ENCODE measurements around the gene ZDHHC3.

The ZDHHC3 gene

DNA sequence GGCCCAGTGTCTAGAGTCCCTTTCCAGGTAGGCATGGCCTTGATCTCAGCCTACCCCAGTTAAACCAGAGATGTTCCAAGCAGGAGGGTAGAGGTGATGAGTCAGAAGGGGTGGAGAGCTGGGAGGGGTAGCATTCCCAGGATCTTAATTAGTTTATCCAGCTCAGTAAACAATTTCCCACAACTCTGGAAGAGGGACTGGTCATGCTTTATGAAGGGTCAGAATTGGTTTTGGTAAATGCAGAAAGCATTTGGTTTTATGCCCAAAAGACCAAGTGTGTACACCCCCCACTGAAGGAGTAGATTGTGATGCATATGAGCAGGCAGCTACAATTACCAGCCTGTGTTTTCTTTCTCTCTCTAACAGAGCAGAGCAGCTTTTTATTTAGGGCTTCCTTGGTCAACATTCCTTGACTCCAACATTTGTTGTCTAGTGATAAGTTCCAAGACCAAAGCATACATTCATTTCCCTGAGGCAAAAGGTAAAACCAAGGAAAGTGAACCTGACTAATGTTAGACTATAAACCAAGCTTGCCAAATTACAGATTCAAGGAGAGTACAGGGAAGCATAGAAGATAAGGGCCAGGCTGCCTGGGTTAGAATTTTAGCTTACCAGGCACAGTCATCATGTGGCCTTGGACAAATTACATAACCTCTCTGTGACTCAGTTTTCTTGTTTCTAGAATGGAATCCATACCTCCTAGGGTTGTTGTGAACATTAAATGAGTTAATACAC is 17.7 kb upstream of the ZDHHC3 start:
- no peak overlapping the region for H3K9ac ChIP-seq (ENCODE audit: low read length)
- H3K79me2 ChIP-seq (ENCODE audit: control insufficient read depth, insufficient read depth, low read length): peaks cover 9% of the 10 kb centered on the region
- no peak overlapping the region for H2BK120ac ChIP-seq (ENCODE audit: low read depth, low read length)
- H3K79me1 ChIP-seq (ENCODE audit: low read length): peaks cover 25% of the 10 kb centered on the region
- no peak overlapping the region for H3K4ac ChIP-seq (ENCODE audit: low read depth, low read length)
- H3K27me3 ChIP-seq (ENCODE audit: insufficient read depth, low read length, poor library complexity): no peaks in the 10 kb centered on the region
- H3K56ac ChIP-seq (ENCODE audit: low read length): no peak overlapping the region
- no peak overlapping the region for H3K23ac ChIP-seq (ENCODE audit: low read length)
- H3K27ac ChIP-seq (ENCODE audit: low read depth, low read length): no peak overlapping the region
- no peak overlapping the region for H3K4me2 ChIP-seq (ENCODE audit: low read length)
- no peak overlapping the region for H4K8ac ChIP-seq (ENCODE audit: low read depth, low read length)
- peaks cover 6% of the 10 kb centered on the region for H3K36me3 ChIP-seq (ENCODE audit: control insufficient read depth, insufficient read depth, low read length)
- peaks cover 10% of the 10 kb centered on the region for H3K4me1 ChIP-seq (ENCODE audit: control insufficient read depth, low read depth, low read length)
- no peak overlapping the region for H3K18ac ChIP-seq (ENCODE audit: low read length)
- peak; percentile 51 for DNase-seq
- H2AK5ac ChIP-seq (ENCODE audit: low read length): no peak overlapping the region
- H3K4me3 ChIP-seq (ENCODE audit: low read length): no peak overlapping the region
- H2BK15ac ChIP-seq (replicated peaks; ENCODE audit: low read depth): no peak overlapping the region
- peak overlapping the region; percentile 28 for H4K5ac ChIP-seq (ENCODE audit: low read length)
- H2BK5ac ChIP-seq (ENCODE audit: low read length): no peak overlapping the region

DNA sequence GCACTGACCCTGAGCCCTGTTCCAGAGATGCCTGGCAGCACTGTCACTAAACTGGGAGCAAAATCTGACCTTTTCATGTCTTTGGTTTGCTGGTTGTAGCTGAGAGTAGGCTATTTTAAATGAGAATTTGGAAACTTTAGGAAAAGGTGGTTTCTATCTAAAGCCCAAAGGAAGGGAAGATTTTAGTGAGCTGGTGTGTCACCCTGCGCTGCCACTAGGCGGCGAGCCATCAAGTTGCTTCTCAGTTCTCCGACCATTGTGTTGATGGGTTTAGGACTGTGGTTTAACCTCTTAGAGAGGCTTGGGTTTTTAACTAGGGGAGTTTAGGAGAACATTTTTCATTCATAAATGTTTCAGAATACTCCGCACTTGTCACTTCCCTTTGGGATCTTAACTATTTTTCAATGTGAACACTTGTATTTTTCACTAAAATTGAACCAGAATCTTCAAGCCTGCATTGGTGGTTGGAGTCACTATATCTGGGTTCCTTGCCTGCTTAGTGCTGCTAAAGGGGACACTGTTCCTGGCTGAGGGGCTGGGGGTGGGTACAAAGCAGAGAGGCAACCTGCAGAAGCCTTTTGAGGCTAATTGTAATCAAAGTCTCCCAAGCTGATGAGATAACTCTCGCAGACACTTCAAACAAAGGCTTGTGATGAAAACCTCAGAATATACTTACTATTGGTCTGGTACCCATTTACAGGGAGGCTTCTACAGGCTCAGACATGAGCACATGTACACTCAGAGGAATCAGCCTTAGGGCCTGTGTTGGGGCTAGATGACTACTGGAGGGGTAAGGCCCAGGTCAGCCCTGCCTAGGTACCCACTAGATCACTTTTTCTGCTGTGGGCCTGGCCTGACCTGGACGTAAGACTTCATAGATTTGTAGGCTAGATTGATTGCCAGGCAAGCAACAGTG is 16.8 kb upstream of the ZDHHC3 start:
- no peak overlapping the region for H3K27ac ChIP-seq (ENCODE audit: low read depth, low read length)
- WGBS (ENCODE audit: extremely low coverage, insufficient coverage, low lambda C conversion rate): no CpG with 5 or more reads among the region's 7 CpGs

DNA sequence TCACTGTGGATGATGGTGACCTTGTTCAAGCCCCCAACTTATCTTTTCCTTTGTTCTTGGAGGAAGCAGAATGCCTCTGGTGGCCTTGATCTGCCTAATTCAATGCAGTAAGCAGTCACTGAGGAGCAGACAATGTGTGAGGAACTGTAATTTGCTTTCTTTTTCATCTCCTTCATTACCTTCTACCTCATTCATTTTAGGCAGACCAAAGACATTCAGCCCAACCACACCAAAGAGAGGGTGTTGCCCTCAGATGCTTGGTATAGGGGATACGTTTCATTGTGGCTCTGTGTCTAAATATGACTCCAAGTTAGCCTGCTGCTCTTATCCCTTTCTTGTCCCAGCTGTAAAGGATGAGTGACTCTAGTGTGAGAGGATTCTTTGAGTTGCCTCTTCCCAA is 15.4 kb upstream of the ZDHHC3 start:
- Histone ChIP-seq H3K36me3 (ENCODE audit: control insufficient read depth, insufficient read depth, low read length) (peaks cover 6% of the 10 kb centered on the region), H2BK15ac (replicated peaks; ENCODE audit: low read depth) (no peak overlapping the region), H3K79me1 (ENCODE audit: low read length) (peaks cover 25% of the 10 kb centered on the region), H3K27ac (ENCODE audit: low read depth, low read length) (no peak overlapping the region), H2BK5ac (ENCODE audit: low read length) (no peak overlapping the region), H4K8ac (ENCODE audit: low read depth, low read length) (no peak overlapping the region), H3K79me2 (ENCODE audit: control insufficient read depth, insufficient read depth, low read length) (peaks cover 17% of the 10 kb centered on the region), H2BK120ac (ENCODE audit: low read depth, low read length) (no peak overlapping the region), H3K4me3 (ENCODE audit: low read length) (no peak overlapping the region), H4K5ac (ENCODE audit: low read length) (no peak overlapping the region), H3K4me1 (ENCODE audit: control insufficient read depth, low read depth, low read length) (peaks cover 10% of the 10 kb centered on the region), H3K56ac (ENCODE audit: low read length) (no peak overlapping the region), H3K4me2 (ENCODE audit: low read length) (no peak overlapping the region), H3K4ac (ENCODE audit: low read depth, low read length) (no peak overlapping the region), H3K23ac (ENCODE audit: low read length) (no peak overlapping the region), H3K18ac (ENCODE audit: low read length) (no peak overlapping the region), H3K27me3 (ENCODE audit: insufficient read depth, low read length, poor library complexity) (no peaks in the 10 kb centered on the region), H2AK5ac (ENCODE audit: low read length) (no peak overlapping the region), H3K9ac (ENCODE audit: low read length) (no peak overlapping the region)
- no CpG with 5 or more reads among the region's 1 CpG for WGBS (ENCODE audit: extremely low coverage, insufficient coverage, low lambda C conversion rate)
- DNase-seq: no peak

More for the DNA sequence above, 16.8 kb upstream of the ZDHHC3 start:
- Histone ChIP-seq H3K79me1 (ENCODE audit: low read length) (peaks cover 25% of the 10 kb centered on the region), H3K4ac (ENCODE audit: low read depth, low read length) (no peak overlapping the region), H2BK15ac (replicated peaks; ENCODE audit: low read depth) (no peak overlapping the region), H2AK5ac (ENCODE audit: low read length) (no peak overlapping the region), H4K8ac (ENCODE audit: low read depth, low read length) (no peak overlapping the region), H2BK120ac (ENCODE audit: low read depth, low read length) (no peak overlapping the region), H3K56ac (ENCODE audit: low read length) (no peak overlapping the region), H3K79me2 (ENCODE audit: control insufficient read depth, insufficient read depth, low read length) (peaks cover 13% of the 10 kb centered on the region), H3K4me3 (ENCODE audit: low read length) (no peak overlapping the region), H3K23ac (ENCODE audit: low read length) (no peak overlapping the region), H3K27me3 (ENCODE audit: insufficient read depth, low read length, poor library complexity) (no peaks in the 10 kb centered on the region), H2BK5ac (ENCODE audit: low read length) (no peak overlapping the region), H4K5ac (ENCODE audit: low read length) (no peak overlapping the region), H3K4me2 (ENCODE audit: low read length) (no peak overlapping the region), H3K18ac (ENCODE audit: low read length) (no peak overlapping the region), H3K36me3 (ENCODE audit: control insufficient read depth, insufficient read depth, low read length) (peaks cover 6% of the 10 kb centered on the region), H3K4me1 (ENCODE audit: control insufficient read depth, low read depth, low read length) (peaks cover 10% of the 10 kb centered on the region), H3K9ac (ENCODE audit: low read length) (no peak overlapping the region)
- peak; percentile 56 for DNase-seq

GRCh38 chr3:44989636-44990373 is 13.8 kb upstream of the ZDHHC3 start:
- Histone ChIP-seq H3K23ac (ENCODE audit: low read length) (no peak overlapping the region), H3K4me1 (ENCODE audit: control insufficient read depth, low read depth, low read length) (peaks cover 10% of the 10 kb centered on the region), H3K36me3 (ENCODE audit: control insufficient read depth, insufficient read depth, low read length) (peaks cover 4% of the 10 kb centered on the region), H2BK5ac (ENCODE audit: low read length) (no peak overlapping the region), H4K5ac (ENCODE audit: low read length) (no peak overlapping the region), H3K56ac (ENCODE audit: low read length) (no peak overlapping the region), H3K27ac (ENCODE audit: low read depth, low read length) (no peak overlapping the region), H3K79me2 (ENCODE audit: control insufficient read depth, insufficient read depth, low read length) (peaks cover 19% of the 10 kb centered on the region), H3K4me3 (ENCODE audit: low read length) (no peak overlapping the region), H2BK120ac (ENCODE audit: low read depth, low read length) (no peak overlapping the region), H3K79me1 (ENCODE audit: low read length) (peaks cover 22% of the 10 kb centered on the region), H3K9ac (ENCODE audit: low read length) (no peak overlapping the region), H3K4me2 (ENCODE audit: low read length) (no peak overlapping the region), H3K27me3 (ENCODE audit: insufficient read depth, low read length, poor library complexity) (no peaks in the 10 kb centered on the region), H3K4ac (ENCODE audit: low read depth, low read length) (no peak overlapping the region), H2AK5ac (ENCODE audit: low read length) (no peak overlapping the region), H4K8ac (ENCODE audit: low read depth, low read length) (no peak overlapping the region), H2BK15ac (replicated peaks; ENCODE audit: low read depth) (no peak overlapping the region), H3K18ac (ENCODE audit: low read length) (no peak overlapping the region)
- DNase-seq: no peak
- WGBS (ENCODE audit: extremely low coverage, insufficient coverage, low lambda C conversion rate): no CpG with 5 or more reads among the region's 1 CpG

DNA sequence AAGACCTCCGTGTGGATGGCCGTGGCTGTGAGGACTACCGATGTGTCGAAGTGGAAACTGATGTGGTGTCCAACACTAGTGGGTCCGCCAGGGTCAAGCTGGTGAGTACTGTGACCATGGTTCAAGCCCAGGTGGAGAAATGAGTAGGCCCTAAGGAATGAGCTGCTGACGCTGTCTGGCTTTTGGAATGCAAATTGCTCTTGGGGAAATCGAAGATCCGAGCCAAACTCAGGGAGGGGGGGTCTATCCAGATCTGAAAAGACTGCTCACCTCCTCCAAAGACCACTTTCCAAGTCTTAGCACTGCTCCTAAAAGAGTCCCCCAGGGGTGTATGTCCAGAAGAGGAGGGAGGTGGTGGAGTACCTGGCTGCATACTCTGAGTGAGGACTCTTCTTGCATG is 13.2 kb upstream of the ZDHHC3 start:
- no peak overlapping the region for H3K4ac ChIP-seq (ENCODE audit: low read depth, low read length)
- H3K4me3 ChIP-seq (ENCODE audit: low read length): no peak overlapping the region
- no peaks in the 10 kb centered on the region for H3K27me3 ChIP-seq (ENCODE audit: insufficient read depth, low read length, poor library complexity)
- no peak overlapping the region for H3K4me2 ChIP-seq (ENCODE audit: low read length)
- H2BK120ac ChIP-seq (ENCODE audit: low read depth, low read length): no peak overlapping the region
- H3K4me1 ChIP-seq (ENCODE audit: control insufficient read depth, low read depth, low read length): peaks cover 10% of the 10 kb centered on the region
- WGBS (ENCODE audit: extremely low coverage, insufficient coverage, low lambda C conversion rate): no CpG with 5 or more reads among the region's 8 CpGs
- no peak overlapping the region for H3K23ac ChIP-seq (ENCODE audit: low read length)
- H2AK5ac ChIP-seq (ENCODE audit: low read length): no peak overlapping the region
- no peak overlapping the region for H2BK15ac ChIP-seq (replicated peaks; ENCODE audit: low read depth)
- no peak overlapping the region for H3K27ac ChIP-seq (ENCODE audit: low read depth, low read length)
- no peak overlapping the region for H3K56ac ChIP-seq (ENCODE audit: low read length)
- no peak overlapping the region for H2BK5ac ChIP-seq (ENCODE audit: low read length)
- peaks cover 20% of the 10 kb centered on the region for H3K79me1 ChIP-seq (ENCODE audit: low read length)
- H3K9ac ChIP-seq (ENCODE audit: low read length): no peak overlapping the region
- no peak overlapping the region for H3K18ac ChIP-seq (ENCODE audit: low read length)
- H3K79me2 ChIP-seq (ENCODE audit: control insufficient read depth, insufficient read depth, low read length): peaks cover 24% of the 10 kb centered on the region
- no peak overlapping the region for H4K5ac ChIP-seq (ENCODE audit: low read length)
- H4K8ac ChIP-seq (ENCODE audit: low read depth, low read length): no peak overlapping the region
- H3K36me3 ChIP-seq (ENCODE audit: control insufficient read depth, insufficient read depth, low read length): peaks cover 4% of the 10 kb centered on the region
- no peak for DNase-seq

All from mesendoderm (in vitro differentiated cells).